Measurements from ENCODE around the gene AUNIP. TPM values are rescaled to one million over a fixed set of nuclear protein-coding genes. Genes with fewer than 3 reads are reported as not detected.

AUNIP gene
- total RNA-seq, 4 donors from 2014 or later = not detected

- H3K4me1 ChIP-seq = peaks cover 9 to 29% of the 10 kb centered on the region in 2 donors
- no peak overlapping the region for H3K4me3 ChIP-seq (replicated peaks in 1 of 3)
- intact Hi-C loops (cut with DNase I) = no loop called here
- H3K27me3 ChIP-seq = no peaks in the 10 kb centered on the region
- no peaks in the 10 kb centered on the region for H3K9me3 ChIP-seq
- no peaks in the 10 kb centered on the region for H3K36me3 ChIP-seq
- DNase-seq = no peak
- H3K27ac ChIP-seq = no peak overlapping the region
- no peak for TF ChIP-seq CTCF (IDR thresholded peaks at IDR 0.05)
- no peak for TF ChIP-seq POLR2A (IDR thresholded peaks at IDR 0.05)
- 71 to 72% methylated on average over 5 to 6 of the region's 6 CpGs for WGBS, 2 donors
Measured at GRCh38 chr1:25869909-25870606, 10.8 kb upstream of the AUNIP start.

GRCh38 chr1:25867210-25867991, 8.1 kb upstream of the AUNIP start:
- TF ChIP-seq POLR2A (IDR thresholded peaks at IDR 0.05) (no peak), CTCF (IDR thresholded peaks at IDR 0.05) (no peak)
- no peak for DNase-seq
- no peaks in the 10 kb centered on the region for H3K9me3 ChIP-seq
- intact Hi-C loops (cut with DNase I) = no loop called here
- peaks cover 5 to 15% of the 10 kb centered on the region in 2 donors for H3K4me1 ChIP-seq
- H3K36me3 ChIP-seq = peaks cover 0 to 4% of the 10 kb centered on the region in 2 donors
- H3K27me3 ChIP-seq = no peaks in the 10 kb centered on the region
- H3K27ac ChIP-seq = no peak overlapping the region
- no peak overlapping the region for H3K4me3 ChIP-seq (replicated peaks in 1 of 3)
- WGBS, 2 donors = 76 to 79% methylated on average over 9 of the region's 9 CpGs

- WGBS, 2 donors = 79 to 88% methylated on average over 1 of the region's 1 CpG
- peaks cover 0 to 3% of the 10 kb centered on the region in 2 donors for H3K4me1 ChIP-seq
- TF ChIP-seq POLR2A (IDR thresholded peaks at IDR 0.05) (no peak), CTCF (IDR thresholded peaks at IDR 0.05) (no peak)
- H3K9me3 ChIP-seq = no peaks in the 10 kb centered on the region
- H3K27me3 ChIP-seq = no peaks in the 10 kb centered on the region
- intact Hi-C loops (cut with DNase I) = no loop called here
- H3K4me3 ChIP-seq (replicated peaks in 1 of 3) = no peak overlapping the region
- DNase-seq = no peak
- no peak overlapping the region for H3K27ac ChIP-seq
- H3K36me3 ChIP-seq = peaks cover 0 to 4% of the 10 kb centered on the region in 2 donors
Measured at GRCh38 chr1:25866288-25866687, 7.0 kb upstream of the AUNIP start.

- DNase-seq = no peak
- Histone ChIP-seq H3K27ac (no peak overlapping the region), H3K36me3 (peaks cover 0 to 4% of the 10 kb centered on the region in 2 donors), H3K27me3 (no peaks in the 10 kb centered on the region), H3K4me1 (peaks cover 0 to 9% of the 10 kb centered on the region in 2 donors), H3K9me3 (no peaks in the 10 kb centered on the region), H3K4me3 (replicated peaks in 1 of 3) (no peak overlapping the region)
- 93 to 97% methylated on average over 3 of the region's 3 CpGs for WGBS, 2 donors
- TF ChIP-seq POLR2A (IDR thresholded peaks at IDR 0.05) (no peak), CTCF (IDR thresholded peaks at IDR 0.05) (no peak)
- intact Hi-C loops (cut with DNase I) = no loop called here
Measured at GRCh38 chr1:25864434-25864833, 5.2 kb upstream of the AUNIP start.
